Activated CD8-positive, alpha-beta T cell treated with anti-CD3 and anti-CD28 coated beads, Interleukin-2, amount 10 ng/mL, durations not matched to agents 7 days and 5 days (primary cell): Measurements from ENCODE around the gene KCNMA1. TPM values are rescaled to one million over a fixed set of nuclear protein-coding genes. Genes with fewer than 3 reads are reported as not detected.
"Not testable (repeated sequence)": the region's sequence is repeated elsewhere in the genome, so short reads cannot be mapped to it uniquely, and the experiment has no call there.

Source experiments
- ATAC-seq: fragments of 150-1000 bp; cut with Tn5 transposase; one replicate; pipeline ENCODE4 v1.10.0; 2021; ENCODE audit warnings: moderate library complexity
- CTCF ChIA-PET: fragments of 350-600 bp; sonication (Branson Sonifier 250); formaldehyde crosslinking; loops from one replicate; lab custom pipeline; 2021; ENCODE audit warnings: antibody characterized with exemption; lab: Charles Lee
- POLR2A ChIA-PET: fragments of 350-600 bp; sonication (Branson Sonifier 250); formaldehyde crosslinking; loops from one replicate; lab custom pipeline; 2021; ENCODE audit warnings: antibody characterized with exemption; lab: Charles Lee
- DNase-seq: peaks from one replicate; pipeline ENCODE4 v3.0.0-alpha.2; 2020
- H3K27ac Mint-ChIP-seq: one replicate; pipeline ENCODE4 v1.8.0; 2021; ENCODE audit warnings: mild to moderate bottlenecking, mixed read lengths
- H3K27me3 Mint-ChIP-seq: one replicate; pipeline ENCODE4 v1.8.0; 2021; ENCODE audit warnings: low read depth, mixed read lengths
- H3K36me3 Mint-ChIP-seq: one replicate; pipeline ENCODE4 v1.8.0; 2021; ENCODE audit warnings: low read depth, mixed read lengths
- H3K4me1 Mint-ChIP-seq: one replicate; pipeline ENCODE4 v1.8.0; 2021; ENCODE audit warnings: low read depth, mixed read lengths
- H3K4me3 Mint-ChIP-seq: one replicate; pipeline ENCODE4 v1.8.0; 2021; ENCODE audit warnings: mild to moderate bottlenecking, mixed read lengths
- H3K9me3 Mint-ChIP-seq: one replicate; pipeline ENCODE4 v1.8.0; 2022; ENCODE audit warnings: mixed read lengths; ENCODE audit not compliant: insufficient read depth
- total RNA-seq, 2 experiments: library from RNA; stranded (reverse); gene quantifications; one replicate each; pipeline ENCODE4 v1.2.3, GENCODE V29; 2021

Gene KCNMA1
- total RNA-seq, 2 experiments from 2014 or later, result 0.16 TPM

GRCh38 chr10:77661100-77661499 lies 23.5 kb upstream of the KCNMA1 start:
- Mint-ChIP-seq H3K27me3 (peaks cover 17% of the 10 kb centered on the region), H3K9me3 (peaks cover 3% of the 10 kb centered on the region), H3K27ac (no peak overlapping the region), H3K36me3 (no peaks in the 10 kb centered on the region), H3K4me1 (peaks cover 1% of the 10 kb centered on the region), H3K4me3 (no peak overlapping the region)
- ChIA-PET POLR2A (no interaction called here), CTCF (no interaction called here)
- DNase-seq (no peak), ATAC-seq (no peak)

GRCh38 chr10:77659046-77659670 lies 21.6 kb upstream of the KCNMA1 start:
- H3K27ac Mint-ChIP-seq, result peak overlapping the region; percentile 33
- POLR2A ChIA-PET, ATAC-seq, H3K36me3 Mint-ChIP-seq, DNase-seq, H3K4me1 Mint-ChIP-seq, H3K4me3 Mint-ChIP-seq, H3K9me3 Mint-ChIP-seq: not testable (repeated sequence)
- peaks cover 20% of the 10 kb centered on the region for H3K27me3 Mint-ChIP-seq
- CTCF ChIA-PET, result interaction anchor here (1.1 kb wide), 1 partner anchor 52 kb away, joined by 4 read pairs; no protein-coding TSS in a partner anchor

DNA sequence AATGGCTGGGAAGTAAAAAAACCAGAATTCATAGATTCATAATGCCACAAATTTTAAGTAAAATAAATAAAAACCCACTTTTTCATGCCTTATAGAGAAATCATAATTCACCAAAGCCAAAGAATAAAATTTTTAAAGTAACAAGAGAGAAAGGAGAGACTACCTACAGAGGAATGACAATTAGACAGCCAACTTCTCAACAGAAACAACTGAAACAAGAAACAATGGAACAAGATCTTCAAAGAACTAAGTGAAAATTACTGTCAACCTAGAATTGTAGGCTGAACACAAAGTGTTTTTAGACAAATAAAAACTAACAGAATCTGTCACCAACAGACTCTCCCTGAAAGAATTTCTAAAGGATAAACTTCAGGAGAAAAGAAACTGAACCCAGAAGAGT lies 15.6 kb upstream of the KCNMA1 start:
- H3K9me3 Mint-ChIP-seq, result peaks cover 6% of the 10 kb centered on the region
- H3K4me1 Mint-ChIP-seq, result no peaks in the 10 kb centered on the region
- DNase-seq, result no peak
- no peak overlapping the region for H3K4me3 Mint-ChIP-seq
- POLR2A ChIA-PET, result no interaction called here
- ATAC-seq, result no peak
- H3K27me3 Mint-ChIP-seq, result peaks cover 28% of the 10 kb centered on the region
- H3K36me3 Mint-ChIP-seq, result no peaks in the 10 kb centered on the region
- no peak overlapping the region for H3K27ac Mint-ChIP-seq
- CTCF ChIA-PET, result no interaction called here

GRCh38 chr10:77649333-77650331 lies 12.0 kb upstream of the KCNMA1 start:
- CTCF ChIA-PET, result no interaction called here
- DNase-seq (no peak), ATAC-seq (no peak)
- Mint-ChIP-seq H3K4me3 (no peak overlapping the region), H3K4me1 (no peaks in the 10 kb centered on the region), H3K27ac (no peak overlapping the region), H3K36me3 (no peaks in the 10 kb centered on the region), H3K9me3 (peaks cover 6% of the 10 kb centered on the region), H3K27me3 (peaks cover 20% of the 10 kb centered on the region)
- POLR2A ChIA-PET, result no interaction called here

GRCh38 chr10:77648472-77648871 lies 10.9 kb upstream of the KCNMA1 start:
- peaks cover 3% of the 10 kb centered on the region for H3K9me3 Mint-ChIP-seq
- DNase-seq (no peak), ATAC-seq (no peak)
- POLR2A ChIA-PET, result no interaction called here
- no peaks in the 10 kb centered on the region for H3K4me1 Mint-ChIP-seq
- CTCF ChIA-PET, result interaction anchor here (1.5 kb wide), 1 partner anchor 474 kb away, joined by 7 read pairs; no protein-coding TSS in a partner anchor
- H3K4me3 Mint-ChIP-seq, result no peak overlapping the region
- H3K36me3 Mint-ChIP-seq, result no peaks in the 10 kb centered on the region
- H3K27me3 Mint-ChIP-seq, result peaks cover 18% of the 10 kb centered on the region
- H3K27ac Mint-ChIP-seq, result no peak overlapping the region

- H3K36me3 Mint-ChIP-seq, result no peaks in the 10 kb centered on the region
- no peaks in the 10 kb centered on the region for H3K4me1 Mint-ChIP-seq
- no peak overlapping the region for H3K4me3 Mint-ChIP-seq
- CTCF ChIA-PET, result interaction anchor here (0.8 to 2.1 kb wide), 3 partner anchors 64 to 482 kb away, joined by 3 to 7 read pairs (median 7); no protein-coding TSS in a partner anchor
- POLR2A ChIA-PET, result no interaction called here
- no peaks in the 10 kb centered on the region for H3K9me3 Mint-ChIP-seq
- ATAC-seq (no peak), DNase-seq (no peak)
- no peak overlapping the region for H3K27ac Mint-ChIP-seq
- peaks cover 18% of the 10 kb centered on the region for H3K27me3 Mint-ChIP-seq
These were observed 10.1 kb upstream of the KCNMA1 start for GRCh38 chr10:77647543-77648293.

GRCh38 chr10:77644557-77645243 lies 7.1 kb upstream of the KCNMA1 start:
- Mint-ChIP-seq H3K36me3 (no peaks in the 10 kb centered on the region), H3K27me3 (peaks cover 25% of the 10 kb centered on the region), H3K27ac (no peak overlapping the region), H3K4me1 (no peaks in the 10 kb centered on the region), H3K9me3 (no peaks in the 10 kb centered on the region), H3K4me3 (no peak overlapping the region)
- DNase-seq (no peak), ATAC-seq (no peak)
- ChIA-PET CTCF (interaction anchor here (1.2 to 7.8 kb wide), 8 partner anchors 10 to 479 kb away, joined by 3 to 81 read pairs (median 8); no protein-coding TSS in a partner anchor), POLR2A (no interaction called here)

- Mint-ChIP-seq H3K27me3 (peaks cover 32% of the 10 kb centered on the region), H3K9me3 (no peaks in the 10 kb centered on the region), H3K27ac (no peak overlapping the region), H3K36me3 (no peaks in the 10 kb centered on the region), H3K4me3 (no peak overlapping the region), H3K4me1 (no peaks in the 10 kb centered on the region)
- DNase-seq (peak; percentile 50), ATAC-seq (no peak)
- POLR2A ChIA-PET, result no interaction called here
- CTCF ChIA-PET, result interaction anchor here (1.2 to 7.8 kb wide), 9 partner anchors 9 to 478 kb away, joined by 3 to 81 read pairs (median 8); no protein-coding TSS in a partner anchor
These were observed 6.3 kb upstream of the KCNMA1 start for GRCh38 chr10:77643795-77644468.

GRCh38 chr10:77641788-77642397 lies 4.3 kb upstream of the KCNMA1 start:
- ATAC-seq (no peak), DNase-seq (peak; percentile 77)
- Mint-ChIP-seq H3K4me1 (peaks cover 3% of the 10 kb centered on the region), H3K9me3 (no peaks in the 10 kb centered on the region), H3K27ac (no peak overlapping the region), H3K27me3 (peaks cover 39% of the 10 kb centered on the region), H3K36me3 (no peaks in the 10 kb centered on the region), H3K4me3 (no peak overlapping the region)
- CTCF ChIA-PET, result interaction anchor here (0.6 to 7.8 kb wide), 15 partner anchors 12 to 476 kb away, joined by 3 to 81 read pairs (median 4); no protein-coding TSS in a partner anchor
- POLR2A ChIA-PET, result no interaction called here

- DNase-seq, result no peak
- Mint-ChIP-seq H3K36me3 (no peaks in the 10 kb centered on the region), H3K27ac (no peak overlapping the region), H3K4me3 (no peak overlapping the region), H3K4me1 (peaks cover 7% of the 10 kb centered on the region), H3K9me3 (no peaks in the 10 kb centered on the region), H3K27me3 (peaks cover 44% of the 10 kb centered on the region)
- no peak for ATAC-seq
- POLR2A ChIA-PET, result no interaction called here
- CTCF ChIA-PET, result interaction anchor here (0.6 to 7.8 kb wide), 15 partner anchors 11 to 476 kb away, joined by 3 to 81 read pairs (median 3); no protein-coding TSS in a partner anchor
These were observed 3.7 kb upstream of the KCNMA1 start for GRCh38 chr10:77641344-77641743.
